HCT116 (cell line): Measurements from ENCODE around the gene AGAP1. TPM values are rescaled to one million over a fixed set of nuclear protein-coding genes. Genes with fewer than 3 reads are reported as not detected.

ENCODE experiments used
- ATAC-seq: fragments of 200-7000 bp; cut with Tn5 transposase; 2 replicates; pipeline ENCODE4 v1.9.1; 2020; ENCODE audit warnings: mild to moderate bottlenecking, moderate library complexity
- BruUV-seq: library from RNA; stranded (reverse); fragments of 400-500 nt; replicated peaks from 2 replicates; lab custom pipeline; 2021; lab: Mats Ljungman, UMichigan
- CTCF ChIA-PET: fragments of 300-600 bp; sonication (Branson Sonifier 250); formaldehyde crosslinking; loops from one replicate; lab custom pipeline; 2021; ENCODE audit warnings: antibody characterized with exemption; lab: Charles Lee
- POLR2A ChIA-PET: fragments of 300-600, 350-600 bp; sonication (Branson Sonifier 250); formaldehyde crosslinking; loops from one replicate; lab custom pipeline; 2021; ENCODE audit warnings: antibody characterized with exemption; lab: Charles Lee
- RAD21 ChIA-PET, 2 experiments: fragments of 300-600 bp; sonication (Branson Sonifier 250); formaldehyde crosslinking; loops; one replicate each; lab custom pipeline; 2023; ENCODE audit warnings: low total read pairs in 2 of 2; ENCODE audit not compliant: uncharacterized antibody in 2 of 2, unreplicated experiment in 2 of 2, low non-redundant PET in 1 of 2; lab: Charles Lee
- DNase-seq: peaks from one replicate; pipeline ENCODE4 v3.0.0-alpha.2; 2010; ENCODE audit warnings: low read depth, low spot score
- H2AFZ ChIP-seq: fragments of 200-600 bp; shearing (Covaris generic), sonication (generic); 2 replicates; pipeline ENCODE4 v1.6.1; 2017; ENCODE audit warnings: low read depth, mixed run types, mixed read lengths, antibody characterized with exemption, low read length; ENCODE audit not compliant: poor library complexity, severe bottlenecking
- H3K27ac ChIP-seq: 2 replicates; pipeline ENCODE4 v1.5.1; 2012; ENCODE audit warnings: low read depth, low read length
- H3K27me3 ChIP-seq: fragments of 200-600 bp; sonication (generic); 2 replicates; pipeline ENCODE4 v1.6.1; 2016; ENCODE audit warnings: mixed run types, low read length, mixed read lengths; ENCODE audit not compliant: insufficient read depth
- H3K36me3 ChIP-seq, 2 experiments: fragments of 200-500 bp in 1 of 2; fragments of 200-600 bp in 1 of 2; sonication (Bioruptor generic) in 1 of 2; sonication (generic) in 1 of 2; 2 replicates each; pipeline versions ENCODE4 v1.5.1 to v1.6.1; 2014 to 2016; ENCODE audit warnings: low read length in 2 of 2, inconsistent platforms in 1 of 2, mixed read lengths in 1 of 2, mixed run types in 1 of 2; ENCODE audit not compliant: insufficient read depth in 2 of 2, control insufficient read depth in 1 of 2
- H3K4me1 ChIP-seq, 2 experiments: fragments of 200-600 bp in 1 of 2; sonication (generic) in 1 of 2; 2 replicates each; pipeline versions ENCODE4 v1.5.1 to v1.6.1; 2012 to 2017; ENCODE audit warnings: low read length in 2 of 2, inconsistent platforms in 1 of 2, mild to moderate bottlenecking in 1 of 2, mixed read lengths in 1 of 2, mixed run types in 1 of 2, moderate library complexity in 1 of 2; ENCODE audit not compliant: insufficient read depth in 2 of 2, control insufficient read depth in 1 of 2
- H3K4me2 ChIP-seq: fragments of 200-600 bp; sonication (generic); 2 replicates; pipeline ENCODE4 v1.6.1; 2017; ENCODE audit warnings: mixed run types, low read length, mixed read lengths
- H3K4me3 ChIP-seq, 2 experiments: fragments of 200-600 bp in 1 of 2; sonication (generic) in 1 of 2; replicated peaks in 1 of 2; 2 replicates each; pipeline ENCODE4 v1.5.1; 2011 to 2016; ENCODE audit warnings: low read length in 2 of 2, control low read depth in 1 of 2, low read depth in 1 of 2, mild to moderate bottlenecking in 1 of 2, mixed read lengths in 1 of 2, mixed run types in 1 of 2
- H3K79me2 ChIP-seq: fragments of 200-600 bp; sonication (generic); 2 replicates; pipeline ENCODE4 v1.6.1; 2017; ENCODE audit warnings: mild to moderate bottlenecking, mixed run types, low read length, moderate library complexity, mixed read lengths; ENCODE audit not compliant: insufficient read depth
- H3K9ac ChIP-seq: fragments of 200-600 bp; sonication (generic); 2 replicates; pipeline ENCODE4 v1.6.1; 2016; ENCODE audit warnings: low read length, mixed read lengths
- H3K9me2 ChIP-seq: fragments of 200-600 bp; sonication (generic), shearing (Covaris generic); 2 replicates; pipeline ENCODE4 v1.6.1; 2017; ENCODE audit warnings: mixed run types, mild to moderate bottlenecking, moderate library complexity; ENCODE audit not compliant: insufficient read depth
- H3K9me3 ChIP-seq, 2 experiments: fragments of 200-500 bp in 1 of 2; fragments of 200-600 bp in 1 of 2; sonication (Bioruptor generic) in 1 of 2; sonication (generic) in 1 of 2; 2 replicates each; pipeline ENCODE4 v1.6.1; 2014 to 2017; ENCODE audit warnings: low read length in 2 of 2, mixed read lengths in 2 of 2, inconsistent platforms in 1 of 2, low read depth in 1 of 2, mild to moderate bottlenecking in 1 of 2, mixed run types in 1 of 2, moderate library complexity in 1 of 2; ENCODE audit not compliant: control insufficient read depth in 1 of 2, insufficient read depth in 1 of 2
- H4K20me1 ChIP-seq: fragments of 200-600 bp; sonication (generic), shearing (Covaris generic); 2 replicates; pipeline ENCODE4 v1.6.1; 2017; ENCODE audit warnings: mixed run types, mild to moderate bottlenecking, moderate library complexity; ENCODE audit not compliant: insufficient read depth
- ATF3 ChIP-seq: IDR thresholded peaks from 2 replicates; pipeline ENCODE4 v1.6.1; 2012
- ELF1 ChIP-seq: IDR thresholded peaks from 2 replicates; pipeline ENCODE4 v1.6.1; 2012; ENCODE audit warnings: low read depth, borderline replicate concordance
- RAD21 ChIP-seq: IDR thresholded peaks from 2 replicates; pipeline ENCODE4 v1.6.1; 2012; ENCODE audit warnings: low read depth, mild to moderate bottlenecking
- SIN3A ChIP-seq: IDR thresholded peaks from 2 replicates; pipeline ENCODE4 v1.6.1; 2012; ENCODE audit warnings: low read depth
- ZBTB33 ChIP-seq: IDR thresholded peaks from 2 replicates; pipeline ENCODE4 v1.6.1; 2011; ENCODE audit warnings: mild to moderate bottlenecking, low read length, moderate library complexity; ENCODE audit not compliant: insufficient replicate concordance; ENCODE audit errors: extremely low read depth
- intact Hi-C: fragments of 100-400 bp; cut with micrococcal nuclease; formaldehyde crosslinking; loops from 2 replicates; pipeline ENCODE4 v1.10.0; 2022
- total RNA-seq: library from RNA; stranded (reverse); gene quantifications from one replicate; pipeline ENCODE4 v1.2.1, GENCODE V29; 2021; ENCODE audit not compliant: unreplicated experiment

Gene AGAP1
- total RNA-seq, 1 experiment from 2014 or later: 43.8 TPM

- TF ChIP-seq ZBTB33: no peak
Measured at GRCh38 chr2:236017446-236017845, 523.6 kb downstream of the AGAP1 start (continued).

GRCh38 chr2:236019434-236019833, 525.6 kb downstream of the AGAP1 start:
- Histone ChIP-seq H3K9ac (no peak overlapping the region), H3K4me3 (no peak overlapping the region), H3K9me2 (no peaks in the 10 kb centered on the region), H3K4me1 (no peaks in the 10 kb centered on the region), H3K27ac (no peak overlapping the region), H3K9me3 (no peaks in the 10 kb centered on the region), H3K36me3 (no peaks in the 10 kb centered on the region), H3K4me2 (no peak overlapping the region), H2AFZ (no peak overlapping the region), H4K20me1 (no peaks in the 10 kb centered on the region), H3K79me2 (no peaks in the 10 kb centered on the region), H3K27me3 (no peaks in the 10 kb centered on the region)
- TF ChIP-seq RAD21 (no peak), ELF1 (no peak), ATF3 (no peak), ZBTB33 (no peak), SIN3A (no peak)
- no peak for ATAC-seq
- RAD21 ChIA-PET: no interaction called here
- POLR2A ChIA-PET: no interaction called here
- CTCF ChIA-PET: no interaction called here
- intact Hi-C loops: no loop called here
- no peak for DNase-seq
- no TSS peak for BruUV-seq
